Heart left ventricle (tissue), 13 donors: ENCODE results near the gene SH2D1B.

ENCODE experiments used
- CTCF ChIP-seq, 12 donors: fragments of 200-600 bp; sonication (generic) in 4 of 12; IDR thresholded peaks; one replicate each; pipeline versions ENCODE4 v1.5.0 to v1.8.0; 2018 to 2022; ENCODE audit warnings: antibody characterized with exemption in 12 of 12, mild to moderate bottlenecking in 5 of 12
- POLR2A ChIP-seq, 2 donors: fragments of 450-650 bp; IDR thresholded peaks; one replicate each; pipeline ENCODE4 v1.6.1; 2017; ENCODE audit warnings: antibody characterized with exemption in 2 of 2, mild to moderate bottlenecking in 2 of 2, moderate library complexity in 2 of 2
- donor health status: ischemic (EF 13 %, LVEDD 7.1; RV severe dilation, severe dysfunction).
- donor health status: DM: no; HTN: yes; CAD: no.
- donor health status: DM: no; HTN: no; CAD: no.
- donor health status: ischemic (EF 25% LVEDD 6.9; RV normal size, moderate dysfunction).
- donor health status: ischemic (EF 25% LVEDD 5.7; RV mildly dilated, moderate dysfunction).
- donor health status: ischemic (EF 35%, LVEDD 5.7; RV mildly dilated, moderate dysfunction).
- donor health status: nonischemic (EF 11% LVEDD 7.7; RV severe dilation, severe dysfunction).
- donor health status: DM: yes; HTN: yes; CAD: no.
- donor health status: PGD.
- donor health status: ischemic (EF 29% LVEDD 5.4; RV normal size, mild dysfunction).
- donor health status: nonischemic (EF 23%, LVEDD 6.1; RV moderate dilation, normal function).

- no peak for TF ChIP-seq CTCF (IDR thresholded peaks at IDR 0.05)
- no peak for TF ChIP-seq POLR2A (IDR thresholded peaks at IDR 0.05)
Measured at GRCh38 chr1:162397943-162398560, 13.9 kb downstream of the SH2D1B start.
